Panc1 (cell line): ENCODE results near the gene MN1.

Source experiments
- CTCF ChIP-seq: fragments of 450-650 bp; IDR thresholded peaks from 2 replicates; pipeline ENCODE4 v1.5.1; 2017; ENCODE audit warnings: mild to moderate bottlenecking
- POLR2AphosphoS5 ChIP-seq: IDR thresholded peaks from 2 replicates; pipeline ENCODE4 v1.6.1; 2012; ENCODE audit warnings: mild to moderate bottlenecking, low read depth, low read length, moderate library complexity
- REST ChIP-seq, 2 experiments: IDR thresholded peaks; 2 replicates each; pipeline ENCODE4 v1.6.1; 2011 to 2012; ENCODE audit warnings: low read depth in 2 of 2, control low read depth in 1 of 2, low read length in 1 of 2, mild to moderate bottlenecking in 1 of 2, moderate library complexity in 1 of 2; ENCODE audit not compliant: insufficient read depth in 1 of 2
- SIN3A ChIP-seq: IDR thresholded peaks from 2 replicates; pipeline ENCODE4 v1.6.1; 2012; ENCODE audit warnings: low read depth, mild to moderate bottlenecking, low read length, moderate library complexity, borderline replicate concordance; ENCODE audit not compliant: insufficient read depth
- TCF7L2 ChIP-seq: IDR thresholded peaks from 2 replicates; pipeline ENCODE4 v1.6.1; 2011; ENCODE audit warnings: mild to moderate bottlenecking, low read depth, low read length, inconsistent platforms

GRCh38 chr22:27765706-27766291 is 35.8 kb downstream of the MN1 start:
- TF ChIP-seq CTCF: no peak
- TF ChIP-seq REST (IDR thresholded peaks at IDR 0.05; ENCODE audit: insufficient read depth in 1 of 2, low read depth in 2 of 2, low read length in 1 of 2): no peak
- TF ChIP-seq POLR2AphosphoS5: no peak
- TF ChIP-seq SIN3A: no peak
- no peak for TF ChIP-seq TCF7L2
